A549 treated with dexamethasone at 1 μM for 4 hours (cell line): ENCODE measurements around the gene G3BP2. TPM values are rescaled to one million over a fixed set of nuclear protein-coding genes. Genes with fewer than 3 reads are reported as not detected.

ENCODE experiments used
- total RNA-seq: library from RNA; stranded (reverse); fragments of 200-300 nt; extraction: Qiagen RNA extraction; gene quantifications from 5 replicates; pipeline ENCODE4 v1.2.3, GENCODE V29; 2022

The G3BP2 gene
- total RNA-seq = 76.1 to 100 TPM (median 90.0 TPM) in 5 replicates

GRCh38 chr4:75673027-75673958 is at the start of gene G3BP2:
Gene G3BP2 (minus strand): TSS chr4:75673411. CDS start chr4:75662025, 11,386 bp downstream.

GRCh38 chr4:75630174-75630936 is 42.9 kb downstream of the G3BP2 start, which contains the start of gene CDKL2:
Gene CDKL2 (minus strand): TSS chr4:75630528. CDS start chr4:75625988, 4,540 bp downstream.

Other genes starting within 250 kb of the G3BP2 start
- 12.9 to 19.8 TPM (median 13.7 TPM) in 5 replicates for gene RCHY1, start 159.0 kb downstream of the G3BP2 start, total RNA-seq
- 4.8 to 5.9 TPM (median 5.1 TPM) in 5 replicates for gene THAP6, start 158.9 kb downstream of the G3BP2 start, total RNA-seq
- gene ODAPH, start 117.3 kb downstream of the G3BP2 start, total RNA-seq = 0.14 TPM in 1 of 5 replicates, not detected in the others
- 0.56 to 1.3 TPM (median 0.78 TPM) in 5 replicates for gene CDKL2, start 42.9 kb downstream of the G3BP2 start, total RNA-seq
- 21.8 to 27.7 TPM (median 26.1 TPM) in 5 replicates for gene USO1, start 51.2 kb upstream of the G3BP2 start, total RNA-seq
- gene PPEF2, start 229.0 kb upstream of the G3BP2 start, total RNA-seq = not detected in 5 replicates